Common myeloid progenitor, CD34-positive (primary cell): ENCODE data around the gene CALHM3.
"Not testable (repeated sequence)": the region's sequence is repeated elsewhere in the genome, so short reads cannot be mapped to it uniquely, and the experiment has no call there.

Source experiments
- CTCF ChIA-PET: fragments of 350-600 bp; sonication (Branson Sonifier 250); formaldehyde crosslinking; loops from one replicate; lab custom pipeline; 2021; ENCODE audit warnings: antibody characterized with exemption; lab: Charles Lee
- POLR2A ChIA-PET: fragments of 350-600 bp; sonication (Branson Sonifier 250); formaldehyde crosslinking; loops from one replicate; lab custom pipeline; 2021; ENCODE audit warnings: antibody characterized with exemption; lab: Charles Lee
- DNase-seq, 3 donors: peaks; one replicate each; pipeline versions ENCODE4 v3.0.0 to v3.0.0-alpha.2; 2013
- H3K27ac ChIP-seq, 2 experiments: 1 replicate in 1 of 2; 2 replicates in 1 of 2; pipeline ENCODE4 v1.7.0; 2013; ENCODE audit warnings: inconsistent platforms in 2 of 2, low read length in 2 of 2, mild to moderate bottlenecking in 2 of 2, low read depth in 1 of 2, moderate library complexity in 1 of 2; ENCODE audit not compliant: severe bottlenecking in 2 of 2, insufficient read depth in 1 of 2, poor library complexity in 1 of 2
- H3K27me3 ChIP-seq, 5 experiments: replicated peaks in 2 of 5; 1 replicate in 3 of 5; 2 replicates in 2 of 5; pipeline versions ENCODE4 v1.6.1 to v1.7.0; 2013; ENCODE audit warnings: low read length in 4 of 5, mild to moderate bottlenecking in 2 of 5, moderate library complexity in 2 of 5, inconsistent platforms in 1 of 5; ENCODE audit not compliant: insufficient read depth in 5 of 5, control insufficient read depth in 4 of 5
- H3K36me3 ChIP-seq, 4 experiments: 1 replicate in 2 of 4; 2 replicates in 2 of 4; pipeline versions ENCODE4 v1.6.1 to v1.7.0; 2013; ENCODE audit warnings: low read length in 3 of 4, control low read depth in 1 of 4, mild to moderate bottlenecking in 1 of 4; ENCODE audit not compliant: control insufficient read depth in 4 of 4, insufficient read depth in 4 of 4
- H3K4me1 ChIP-seq, 4 experiments: 1 replicate in 3 of 4; 2 replicates in 1 of 4; pipeline versions ENCODE4 v1.6.1 to v1.7.1; 2013; ENCODE audit warnings: low read length in 3 of 4, mild to moderate bottlenecking in 3 of 4, control low read depth in 1 of 4, inconsistent platforms in 1 of 4, moderate library complexity in 1 of 4; ENCODE audit not compliant: control insufficient read depth in 4 of 4, insufficient read depth in 4 of 4; ENCODE audit errors: control extremely low read depth in 1 of 4
- H3K4me3 ChIP-seq, 7 experiments: 1 replicate in 4 of 7; 2 replicates in 3 of 7; pipeline versions ENCODE4 v1.5.1 to v1.7.0; 2013; ENCODE audit warnings: mild to moderate bottlenecking in 7 of 7, low read length in 6 of 7, moderate library complexity in 6 of 7, inconsistent platforms in 2 of 7, low read depth in 2 of 7, control low read depth in 1 of 7; ENCODE audit not compliant: insufficient read depth in 4 of 7, control insufficient read depth in 1 of 7; ENCODE audit errors: extremely low read depth in 1 of 7
- H3K9me3 ChIP-seq, 5 experiments: 1 replicate in 4 of 5; 2 replicates in 1 of 5; pipeline versions ENCODE4 v1.6.1 to v1.7.1; 2013; ENCODE audit warnings: low read length in 4 of 5, mild to moderate bottlenecking in 2 of 5, inconsistent platforms in 1 of 5, low read depth in 1 of 5, moderate library complexity in 1 of 5; ENCODE audit not compliant: control insufficient read depth in 4 of 5, insufficient read depth in 2 of 5; ENCODE audit errors: control extremely low read depth in 1 of 5
- WGBS: methylation state at CpG from one replicate; pipeline ENCODE4 v1.1.5; 2013; ENCODE audit not compliant: insufficient coverage; 5-methylcytosine and 5-hydroxymethylcytosine counted together

The CALHM3 gene

DNA sequence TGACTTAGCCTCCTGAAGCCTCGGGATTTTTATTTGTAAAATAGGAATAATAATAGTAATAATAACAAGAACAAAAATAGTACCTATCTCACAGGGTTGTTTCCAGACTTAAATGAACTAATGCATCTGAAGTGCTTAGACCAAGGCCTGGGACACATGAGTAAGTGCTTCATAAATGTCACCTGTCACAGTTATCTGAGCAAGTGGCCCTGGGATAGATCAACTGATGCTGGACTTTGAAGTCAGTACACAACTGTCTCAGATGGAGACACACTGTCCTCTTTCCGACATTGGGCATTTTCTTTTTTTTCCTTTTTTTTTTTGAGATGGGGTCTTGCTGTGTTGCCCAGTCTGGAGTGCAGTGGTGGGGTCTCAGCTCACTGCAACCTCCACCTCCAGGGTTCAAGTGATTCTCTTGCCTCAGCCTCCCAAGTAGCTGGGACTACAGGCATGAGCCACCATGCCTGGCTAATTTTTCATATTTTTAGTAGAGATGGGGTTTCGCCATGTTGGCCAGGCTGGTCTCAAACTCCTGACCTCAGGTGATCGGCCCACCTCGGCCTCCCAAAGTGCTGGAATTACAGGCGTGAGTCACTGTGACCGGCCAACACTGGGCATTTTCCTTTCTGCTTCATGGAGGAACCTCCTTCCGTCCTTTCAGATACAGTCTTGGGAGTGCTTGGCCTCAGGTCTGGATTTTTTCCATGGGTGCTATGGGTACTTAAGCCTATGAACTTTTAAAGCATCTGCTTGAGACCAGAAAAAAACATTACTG lies 7.8 kb upstream of the CALHM3 start:
- H3K36me3 ChIP-seq, POLR2A ChIA-PET, H3K27ac ChIP-seq, H3K4me1 ChIP-seq, H3K4me3 ChIP-seq, DNase-seq, H3K27me3 ChIP-seq, H3K9me3 ChIP-seq: not testable (repeated sequence)
- CTCF ChIA-PET: interaction anchor here (0.9 to 5.3 kb wide), 12 partner anchors 9 to 106 kb away, joined by 3 to 147 read pairs (median 4); no protein-coding TSS in a partner anchor
- 98% methylated on average over 7 of the region's 8 CpGs for WGBS

DNA sequence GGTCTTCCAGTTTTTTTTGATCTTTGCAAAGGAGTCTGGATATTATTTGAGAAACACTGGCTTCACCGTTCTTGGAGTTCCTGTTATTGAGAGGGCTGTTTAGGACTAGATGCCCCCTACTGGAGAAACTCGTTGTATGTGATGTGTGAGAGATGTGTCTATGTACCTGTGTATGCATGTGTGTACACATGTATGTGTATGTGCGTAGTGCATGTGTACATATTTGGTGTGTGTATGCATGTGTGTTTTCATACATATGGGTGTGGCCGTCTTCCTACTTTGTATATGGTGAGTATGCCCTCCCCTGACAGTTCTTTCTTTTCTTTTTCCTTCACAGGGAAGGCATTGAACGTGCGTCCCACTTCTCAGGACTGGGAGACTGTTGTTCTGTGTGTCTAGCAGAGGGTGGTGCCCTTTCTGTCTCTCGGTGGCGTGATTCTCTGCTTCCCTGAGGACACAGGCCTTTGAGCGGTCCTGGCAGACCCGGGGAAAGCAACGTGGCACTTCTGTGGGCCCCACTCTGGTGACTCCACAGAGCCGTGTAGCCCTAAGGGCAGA lies 3.0 kb upstream of the CALHM3 start:
- H3K27me3 ChIP-seq: no peaks in the 10 kb centered on the region

GRCh38 chr10:103480521-103480920 lies 1.5 kb upstream of the CALHM3 start:
- 97% methylated on average over 4 of the region's 5 CpGs for WGBS
- Histone ChIP-seq H3K27ac (no peak overlapping the region), H3K9me3 (no peaks in the 10 kb centered on the region), H3K36me3 (no peaks in the 10 kb centered on the region), H3K4me3 (no peak overlapping the region), H3K4me1 (peaks cover 0 to 19% (median 7%) of the 10 kb centered on the region in 4 experiments), H3K27me3 (no peaks in the 10 kb centered on the region)
- CTCF ChIA-PET: interaction anchor here (1.0 to 12.8 kb wide), 6 partner anchors 9 to 64 kb away, joined by 3 to 157 read pairs (median 5); partner anchors contain the start of genes CALHM2 and NEURL1
- no peak for DNase-seq
- POLR2A ChIA-PET: no interaction called here

More for the DNA sequence above, 3.0 kb upstream of the CALHM3 start:
- Histone ChIP-seq H3K9me3 (no peaks in the 10 kb centered on the region), H3K27ac (no peak overlapping the region), H3K4me1 (peaks cover 0 to 7% (median 0%) of the 10 kb centered on the region in 4 experiments), H3K4me3 (no peak overlapping the region), H3K36me3 (no peaks in the 10 kb centered on the region)
- WGBS: 55% methylated on average over 10 of the region's 12 CpGs
- ChIA-PET CTCF (interaction anchor here (1.0 to 12.8 kb wide), 7 partner anchors 9 to 130 kb away, joined by 3 to 157 read pairs (median 10); partner anchors contain the start of gene CALHM2), POLR2A (interaction anchor here (1.1 kb wide), 1 partner anchor 11 kb away, joined by 3 read pairs; no protein-coding TSS in a partner anchor)
- DNase-seq: peak; percentile 84 to 90 (median 86)

DNA sequence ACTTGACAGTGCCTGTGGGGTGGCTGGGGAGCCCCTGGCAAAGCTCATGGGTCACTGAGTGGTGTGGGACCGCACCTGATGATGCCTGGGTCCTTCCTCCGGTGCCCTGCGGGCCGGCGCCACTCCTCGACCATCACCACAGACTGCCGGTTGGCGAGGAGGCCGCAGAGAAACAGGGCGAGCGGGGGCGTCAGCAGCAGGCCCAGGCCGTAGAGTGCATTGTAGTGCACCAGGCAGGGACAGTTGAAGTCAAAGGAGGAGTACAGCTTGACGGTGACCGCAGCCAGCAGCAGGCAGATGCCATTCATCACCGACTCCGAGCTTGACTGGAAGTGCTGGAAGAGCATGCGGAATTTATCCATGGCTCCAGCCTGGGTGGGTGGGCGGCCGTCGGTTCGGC lies 369 bp downstream of the CALHM3 start:
- DNase-seq: no peak
- Histone ChIP-seq H3K4me3 (no peak overlapping the region), H3K36me3 (no peaks in the 10 kb centered on the region), H3K9me3 (no peaks in the 10 kb centered on the region), H3K27ac (no peak overlapping the region), H3K4me1 (peaks cover 0 to 20% (median 7%) of the 10 kb centered on the region in 4 experiments), H3K27me3 (no peaks in the 10 kb centered on the region)
- WGBS: 96% methylated on average over 22 of the region's 22 CpGs
- ChIA-PET CTCF (interaction anchor here (1.2 to 12.8 kb wide), 3 partner anchors 8 to 62 kb away, joined by 3 to 157 read pairs (median 76); partner anchors contain the start of gene CALHM2), POLR2A (no interaction called here)

- H3K27me3 ChIP-seq: no peaks in the 10 kb centered on the region
- CTCF ChIA-PET: interaction anchor here (0.9 to 12.8 kb wide), 12 partner anchors 9 to 83 kb away, joined by 3 to 157 read pairs (median 4); partner anchors contain the start of gene CALHM2
- POLR2A ChIA-PET: interaction anchor here (0.6 kb wide), 1 partner anchor 61 kb away, joined by 3 read pairs; no protein-coding TSS in a partner anchor
- DNase-seq: peak; percentile 34 to 56 (median 52)
- H3K27ac ChIP-seq: no peak overlapping the region
- H3K9me3 ChIP-seq: no peaks in the 10 kb centered on the region
- H3K4me1 ChIP-seq: peaks cover 4 to 43% (median 19%) of the 10 kb centered on the region in 4 experiments
- no peaks in the 10 kb centered on the region for H3K36me3 ChIP-seq
- 57% methylated on average over 5 of the region's 11 CpGs for WGBS
- no peak overlapping the region for H3K4me3 ChIP-seq
These were observed 2.8 kb downstream of the CALHM3 start for GRCh38 chr10:103476046-103476768.

GRCh38 chr10:103475437-103475836 lies 3.6 kb downstream of the CALHM3 start:
- DNase-seq: no peak
- no peak overlapping the region for H3K27ac ChIP-seq
- no peaks in the 10 kb centered on the region for H3K36me3 ChIP-seq
- H3K4me3 ChIP-seq: no peak overlapping the region
- 94% methylated on average over 4 of the region's 4 CpGs for WGBS
- CTCF ChIA-PET: interaction anchor here (0.9 to 12.8 kb wide), 9 partner anchors 10 to 59 kb away, joined by 3 to 157 read pairs (median 4); partner anchors contain the start of gene CALHM2
- peaks cover 4 to 46% (median 26%) of the 10 kb centered on the region in 4 experiments for H3K4me1 ChIP-seq
- no peaks in the 10 kb centered on the region for H3K27me3 ChIP-seq
- no peaks in the 10 kb centered on the region for H3K9me3 ChIP-seq
- POLR2A ChIA-PET: interaction anchor here (0.6 kb wide), 1 partner anchor 269 kb away, joined by 4 read pairs; no protein-coding TSS in a partner anchor
